GM18870 (cell line): ENCODE data around the gene CAMKMT.

Experiments
- ATAC-seq: cut with Tn5 transposase; IDR thresholded peaks from one replicate; pipeline ENCODE4 v1.9.1; 2021; ENCODE audit warnings: moderate library complexity; ENCODE audit not compliant: unreplicated experiment

The CAMKMT gene

DNA sequence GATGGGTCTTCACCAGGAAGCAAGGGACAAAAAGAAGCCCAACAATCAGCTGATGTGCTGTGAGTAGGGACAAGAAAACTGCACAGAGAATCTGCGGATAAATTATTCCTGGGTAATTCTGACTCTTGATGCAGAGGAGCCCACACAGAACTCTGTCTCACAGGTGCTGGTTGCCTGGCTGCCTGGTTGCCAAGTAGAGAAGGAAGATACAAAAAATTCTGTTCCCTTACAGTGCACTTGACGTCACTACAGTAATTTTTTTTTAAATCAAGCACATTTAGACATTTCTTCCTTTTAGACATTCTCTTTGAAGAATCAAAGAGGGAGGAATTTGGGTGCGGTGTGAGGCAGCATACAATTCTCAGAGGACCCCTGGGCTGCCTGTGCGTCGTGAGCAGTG is 427.7 kb downstream of the CAMKMT start:
- no peak for ATAC-seq

DNA sequence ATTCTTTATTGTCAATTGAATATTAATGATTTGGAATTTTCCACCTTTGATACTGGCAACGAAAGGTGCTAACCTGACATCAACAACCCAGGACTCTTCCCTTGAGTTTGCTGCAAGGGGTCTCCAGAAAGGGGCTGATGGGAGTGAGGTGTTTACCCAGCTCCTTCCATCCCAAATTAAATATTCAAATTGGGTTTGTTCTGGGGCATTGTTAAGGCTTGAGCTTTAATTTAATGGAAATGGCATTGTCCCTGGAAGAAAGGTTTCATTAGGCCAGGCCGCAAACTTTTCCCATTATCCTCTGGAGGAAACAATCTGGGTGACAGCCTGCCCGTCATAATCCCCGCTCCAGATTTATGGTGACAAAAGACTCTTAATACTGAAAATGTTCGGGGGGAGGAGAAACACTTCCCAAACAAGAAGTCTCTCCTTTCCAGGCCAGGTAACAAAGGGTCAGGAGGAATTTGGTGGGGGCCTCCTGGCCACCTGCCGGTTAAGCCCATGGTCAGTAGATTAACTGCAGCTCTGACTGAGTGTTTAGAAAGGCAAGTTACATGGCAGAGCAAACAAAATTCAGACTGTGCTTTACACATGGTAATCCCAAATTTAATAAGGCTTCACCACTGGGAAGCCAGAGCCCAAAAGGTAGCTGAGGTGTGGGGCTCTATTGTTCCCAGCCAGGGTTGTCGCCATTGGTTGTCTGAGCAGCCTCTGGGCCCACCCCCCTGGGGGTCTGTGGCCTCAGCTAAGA is 428.4 kb downstream of the CAMKMT start:
- ATAC-seq, result no peak

DNA sequence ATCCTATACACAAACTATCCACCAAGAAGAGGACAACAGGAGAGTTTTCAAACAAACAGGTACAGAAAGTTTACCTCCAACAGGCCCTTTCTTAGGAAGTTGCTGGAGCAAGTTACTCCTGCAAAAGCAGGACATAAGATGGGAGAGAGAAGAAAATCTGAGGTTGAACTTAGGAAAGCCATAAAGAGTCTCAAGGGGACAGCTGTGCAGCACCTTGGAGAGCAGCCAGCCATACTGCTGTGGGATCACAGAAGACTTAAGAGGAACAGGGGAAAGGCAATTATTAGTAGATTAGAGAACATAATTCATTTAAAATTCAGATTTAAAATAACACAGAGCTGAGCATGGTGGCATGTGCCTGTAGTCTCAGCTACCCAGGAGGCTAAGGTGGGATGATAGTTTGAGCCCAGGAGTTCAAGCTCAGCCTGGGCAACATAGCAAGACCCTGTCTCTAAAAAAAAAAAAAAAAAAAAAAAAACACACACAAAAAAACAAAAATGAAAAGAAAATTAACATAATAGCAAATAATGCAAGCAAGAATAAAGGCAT is 431.6 kb downstream of the CAMKMT start:
- no peak for ATAC-seq

DNA sequence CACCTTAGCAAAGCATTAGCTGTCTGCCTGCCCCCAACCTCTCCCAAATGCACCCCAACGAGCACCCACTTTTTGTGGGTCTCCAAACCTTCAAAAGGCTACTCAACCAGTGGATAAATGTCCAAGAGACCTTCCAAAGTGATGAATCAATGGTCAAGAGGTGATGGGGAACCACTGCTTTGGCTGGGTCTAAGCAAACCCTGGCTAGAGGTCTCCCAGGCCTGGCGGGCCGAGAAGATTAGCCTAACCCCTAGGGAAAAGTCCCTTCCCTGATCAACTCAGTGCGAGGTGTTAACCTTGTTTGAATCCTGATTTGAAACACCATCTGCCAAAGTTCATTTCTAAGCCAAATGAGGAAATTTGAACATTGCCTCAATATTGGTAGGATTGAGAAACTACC is 435.0 kb downstream of the CAMKMT start:
- no peak for ATAC-seq

DNA sequence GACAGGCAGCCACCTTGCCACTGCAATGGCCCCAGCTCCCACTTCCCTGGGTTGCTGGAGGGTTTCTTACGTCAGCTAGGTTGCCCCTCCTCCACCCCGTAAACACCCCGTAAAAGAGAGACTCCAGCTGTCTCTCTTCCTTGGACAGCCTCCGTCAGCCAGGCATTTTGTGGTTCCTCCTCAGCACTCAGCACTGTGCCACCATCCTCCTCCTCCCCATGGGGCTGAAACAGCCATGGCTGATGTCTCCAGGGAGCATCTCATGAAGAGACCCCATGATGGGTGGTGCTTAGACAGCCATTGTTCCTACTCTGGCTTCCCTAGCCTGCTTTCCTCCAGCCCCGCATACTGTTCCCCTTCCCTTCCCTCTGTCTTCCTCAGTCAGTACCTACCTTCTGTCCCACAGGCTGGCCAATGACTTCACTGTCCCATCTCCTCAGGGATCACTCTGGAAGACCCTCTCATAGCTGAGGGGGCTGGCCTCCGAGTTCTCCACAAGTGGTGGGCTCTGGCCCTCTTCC is 436.5 kb downstream of the CAMKMT start:
- ATAC-seq, result no peak

DNA sequence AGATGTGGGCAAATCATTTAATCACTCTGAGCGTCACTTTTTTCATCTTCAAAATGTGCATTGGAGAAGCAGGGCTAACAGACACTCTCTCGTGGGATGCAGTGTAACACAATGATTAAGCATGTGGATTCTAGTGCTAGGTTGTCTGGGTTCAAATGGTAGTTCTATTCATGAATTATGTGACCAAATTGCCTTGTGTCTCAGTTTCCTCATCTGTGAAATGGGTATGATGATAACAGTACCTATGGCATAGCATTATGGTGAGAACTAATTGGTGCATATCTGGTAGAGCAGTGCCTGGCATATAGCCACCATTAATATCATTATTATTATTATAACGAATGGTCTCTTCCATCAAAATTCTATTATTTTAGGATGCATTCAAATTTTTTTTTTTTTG is 437.4 kb downstream of the CAMKMT start:
- no peak for ATAC-seq

DNA sequence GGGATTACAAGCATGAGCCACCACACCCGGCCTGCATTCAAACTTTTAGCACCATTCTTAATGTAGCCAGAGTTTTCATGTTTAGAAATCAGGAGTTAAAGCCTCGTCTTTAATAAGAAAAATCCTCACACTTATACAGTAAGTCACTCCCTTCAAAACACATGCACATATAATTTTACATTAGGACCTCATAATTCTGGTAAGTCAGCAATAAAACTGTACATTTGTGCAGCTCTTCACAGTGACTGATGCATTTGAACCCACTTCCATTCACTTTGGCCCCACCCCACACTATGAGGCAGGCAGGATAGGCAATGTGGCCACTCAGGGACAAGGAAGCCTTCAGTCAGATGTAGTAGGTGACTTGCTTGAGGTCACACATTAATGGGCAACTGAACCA is 438.0 kb downstream of the CAMKMT start:
- ATAC-seq, result no peak

DNA sequence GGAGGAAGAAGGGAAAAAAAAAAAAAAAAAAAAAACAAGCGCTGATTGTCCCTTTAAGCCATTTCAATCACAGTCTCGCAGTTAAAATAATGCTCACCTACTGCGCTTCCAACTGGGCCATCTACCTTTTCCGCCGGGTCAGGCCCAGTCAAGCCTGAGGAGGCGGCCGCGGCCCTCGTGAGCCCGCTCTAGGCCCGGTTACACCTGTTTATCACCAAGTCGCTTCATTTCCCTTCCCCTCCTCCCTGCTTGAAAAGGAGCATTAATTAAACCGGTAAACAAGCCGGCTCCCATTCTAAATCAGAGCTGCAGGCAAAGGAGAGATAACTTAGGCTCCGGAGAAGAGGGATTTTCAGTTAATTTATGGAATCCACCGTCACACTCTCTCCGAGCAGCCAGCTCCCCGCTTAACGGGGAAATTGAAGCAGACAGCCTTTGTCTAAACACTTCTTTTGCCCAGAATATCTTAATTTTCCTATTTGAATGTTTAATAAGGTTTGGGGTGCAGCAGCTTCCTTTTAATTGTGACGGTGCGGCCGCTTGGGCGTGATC is 439.6 kb downstream of the CAMKMT start:
- no peak for ATAC-seq

DNA sequence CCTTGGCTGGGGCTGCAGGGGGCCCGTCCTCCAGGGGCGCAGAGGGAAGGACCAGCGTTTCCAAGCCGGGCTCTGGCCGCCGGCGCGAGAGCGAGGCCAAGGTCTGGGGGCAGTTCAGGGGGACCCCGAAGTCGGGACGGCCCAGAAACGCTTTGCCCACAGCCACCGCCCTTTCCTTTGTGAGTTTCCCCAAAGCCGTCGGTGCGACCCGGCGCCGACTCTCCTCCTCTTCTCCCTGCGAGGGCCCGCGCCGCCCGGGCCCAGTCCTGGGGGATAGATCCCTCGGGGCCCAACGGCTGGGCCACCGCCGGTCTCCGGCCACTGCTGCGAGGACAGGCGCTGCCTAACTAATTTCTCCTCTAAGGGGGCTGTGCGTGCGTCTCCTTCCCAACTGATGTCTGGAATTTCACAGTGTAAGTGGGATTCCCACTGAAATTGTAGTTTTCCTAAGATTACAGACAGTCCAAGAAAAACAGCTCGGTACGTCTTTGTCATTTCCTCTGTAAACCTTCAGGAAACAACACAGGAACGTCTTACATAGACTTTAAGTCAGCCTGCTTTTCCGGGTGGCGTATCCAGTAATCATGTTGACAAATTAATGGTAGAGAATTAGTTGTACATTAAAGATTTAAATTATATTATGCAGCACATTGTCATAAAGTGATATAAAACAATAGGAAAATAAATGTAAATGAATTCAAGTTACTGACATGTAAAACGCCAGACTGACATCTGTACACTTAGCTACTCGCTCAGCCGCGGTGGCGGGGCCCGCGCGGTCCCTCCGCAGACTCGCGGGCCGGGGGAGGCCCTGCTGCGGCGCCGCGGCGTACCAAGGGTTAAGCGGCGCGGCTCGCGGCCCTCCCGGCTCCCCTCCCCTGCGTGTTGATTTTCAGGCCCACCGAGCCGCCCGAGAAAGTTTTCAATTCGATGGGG is 440.4 kb downstream of the CAMKMT start:
- no peak for ATAC-seq

DNA sequence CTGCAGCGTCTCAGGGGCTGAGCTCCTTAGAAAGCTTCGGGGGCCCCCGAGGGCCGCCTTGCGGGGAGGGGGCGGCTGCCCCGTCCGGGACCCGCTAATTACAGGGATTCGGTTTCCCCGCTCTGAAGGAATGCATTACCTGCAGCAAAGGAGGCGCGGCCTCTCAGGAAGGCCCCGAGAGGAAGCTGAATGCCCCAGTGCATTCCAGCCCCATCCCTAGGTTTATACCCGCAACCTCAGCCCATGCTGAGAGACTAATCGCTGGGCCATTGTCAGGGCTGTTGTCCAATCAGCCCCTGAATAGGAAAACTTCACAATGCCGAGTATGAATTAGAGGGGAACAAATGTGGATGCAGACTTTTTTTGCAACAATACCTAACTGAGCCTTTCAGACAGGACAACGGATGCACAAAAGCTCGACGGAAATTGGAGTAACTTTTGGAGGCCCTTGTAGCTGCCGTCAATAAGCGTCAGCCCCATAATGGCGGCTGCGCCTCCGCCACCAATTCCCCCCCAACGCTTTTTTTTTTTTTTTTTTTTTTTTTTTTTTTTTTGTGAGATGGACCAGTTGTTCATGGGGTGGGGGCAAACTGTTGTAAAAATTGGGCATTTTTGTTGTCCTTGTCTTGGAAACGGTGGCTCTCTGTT is 441.2 kb downstream of the CAMKMT start:
- no peak for ATAC-seq

DNA sequence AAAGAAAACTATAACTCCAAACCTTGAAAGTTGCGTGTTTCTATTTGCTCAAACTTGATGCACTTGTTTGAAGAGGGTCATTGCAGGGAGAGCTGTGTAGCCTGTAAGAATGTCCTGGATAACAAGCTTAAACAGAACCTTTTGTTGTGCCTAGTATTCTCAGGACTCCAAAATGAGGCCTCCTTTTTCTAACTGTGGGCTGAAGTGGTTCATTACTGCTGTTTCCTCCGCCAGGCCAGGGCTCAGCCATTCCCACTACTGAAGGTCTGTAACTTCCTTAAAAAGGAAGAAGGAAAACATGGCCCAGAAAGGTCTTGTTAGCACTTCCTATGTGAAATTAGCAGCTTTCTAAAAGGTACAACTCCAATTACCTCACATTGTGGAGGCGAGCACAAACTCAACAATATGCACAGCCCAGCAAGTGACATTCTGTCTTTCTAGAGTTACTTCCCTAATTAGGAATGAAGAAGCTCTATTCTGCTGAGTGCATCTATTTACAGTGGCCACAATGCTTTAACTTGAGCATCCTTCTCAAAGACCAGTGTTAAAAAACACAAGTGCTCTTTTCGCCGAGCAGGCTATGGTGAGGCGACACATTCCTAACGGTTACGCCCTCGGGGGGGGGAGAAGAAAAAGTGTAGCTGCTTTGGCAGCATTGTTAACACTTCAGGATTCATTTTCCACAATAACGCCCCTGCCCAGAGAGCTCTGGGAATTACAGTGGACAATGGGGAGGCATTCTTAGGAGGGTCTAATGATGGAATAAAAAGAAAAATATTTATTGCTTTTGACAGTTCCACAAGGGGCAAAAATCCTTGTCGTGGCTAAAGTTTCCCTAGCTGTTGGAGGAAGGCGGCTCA is 442.9 kb downstream of the CAMKMT start:
- no peak for ATAC-seq

DNA sequence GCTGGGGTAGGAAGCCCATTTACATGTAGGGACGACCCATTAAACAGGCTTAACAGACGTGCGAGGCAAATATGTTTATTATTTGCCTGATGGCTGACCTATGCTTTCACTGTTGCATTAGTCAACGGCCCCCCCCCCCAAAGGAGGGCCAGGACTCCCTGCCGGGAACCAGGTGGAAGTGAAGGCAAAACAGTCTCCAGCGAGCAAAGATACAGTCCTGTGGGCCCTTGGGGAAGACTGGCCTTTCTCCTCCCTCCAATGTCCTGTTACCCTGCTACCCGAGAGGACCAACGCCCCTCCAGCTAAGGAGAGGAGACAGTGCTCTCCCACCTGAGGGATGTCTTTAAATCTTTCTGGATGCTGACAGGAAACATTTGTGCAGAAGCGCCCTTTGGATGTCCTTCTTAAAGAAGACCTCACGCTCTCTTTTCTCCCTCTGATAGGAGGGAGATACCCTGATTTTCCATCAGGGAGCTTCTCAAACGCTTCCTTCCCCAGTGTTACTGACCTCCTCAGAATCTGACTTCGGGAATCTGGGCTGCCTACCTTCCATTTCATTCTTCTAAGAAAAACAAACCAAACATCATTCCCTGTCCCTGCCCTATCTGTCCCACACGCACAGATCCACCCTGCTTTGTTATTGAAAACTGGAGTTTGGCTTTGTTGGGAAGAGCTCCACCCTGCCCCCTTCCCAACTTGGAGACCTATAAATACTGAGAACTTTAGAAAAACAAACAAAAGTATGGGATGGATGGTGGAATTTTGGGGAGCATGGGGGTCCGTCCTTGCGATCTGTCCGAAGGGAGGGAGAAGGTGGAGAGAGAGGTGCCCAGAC is 443.9 kb downstream of the CAMKMT start:
- no peak for ATAC-seq

DNA sequence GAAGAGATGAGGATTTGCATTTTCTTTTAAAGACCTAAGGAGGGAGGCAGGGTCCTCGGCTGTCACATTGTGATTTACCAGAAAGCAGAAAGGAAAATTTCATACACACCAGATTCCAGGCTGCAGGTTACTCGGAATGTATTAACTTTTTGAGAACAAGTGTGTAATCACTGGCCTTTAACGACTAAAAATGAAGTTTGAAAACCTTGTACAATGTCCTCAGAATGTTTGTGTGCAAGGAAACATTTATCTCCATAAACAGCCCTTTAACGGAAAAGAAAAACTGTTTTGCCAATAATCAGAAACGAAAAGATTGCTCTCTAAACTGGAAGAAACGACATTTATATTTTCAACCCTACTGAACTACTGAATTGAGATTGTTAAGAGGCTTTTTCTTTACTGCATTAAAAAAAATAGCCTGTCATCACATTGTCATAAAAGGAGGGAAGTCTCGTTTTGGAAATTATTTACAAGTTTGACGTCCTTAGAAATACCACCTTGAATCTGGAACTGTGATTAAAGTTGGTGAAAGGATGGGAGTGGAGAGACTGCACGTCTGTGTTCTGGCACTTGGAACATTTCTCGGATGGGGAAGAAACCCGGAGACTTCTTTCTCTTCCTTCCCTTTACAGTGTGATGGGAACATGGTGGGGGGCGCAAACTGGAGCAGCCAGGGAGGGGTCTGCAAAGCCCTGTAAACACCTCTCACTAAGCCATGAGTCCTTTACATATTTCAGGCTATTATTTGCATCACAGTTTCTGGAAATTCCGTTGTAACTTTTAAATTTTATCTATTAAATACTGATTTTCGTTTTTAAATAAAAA is 445.7 kb downstream of the CAMKMT start:
- no peak for ATAC-seq

DNA sequence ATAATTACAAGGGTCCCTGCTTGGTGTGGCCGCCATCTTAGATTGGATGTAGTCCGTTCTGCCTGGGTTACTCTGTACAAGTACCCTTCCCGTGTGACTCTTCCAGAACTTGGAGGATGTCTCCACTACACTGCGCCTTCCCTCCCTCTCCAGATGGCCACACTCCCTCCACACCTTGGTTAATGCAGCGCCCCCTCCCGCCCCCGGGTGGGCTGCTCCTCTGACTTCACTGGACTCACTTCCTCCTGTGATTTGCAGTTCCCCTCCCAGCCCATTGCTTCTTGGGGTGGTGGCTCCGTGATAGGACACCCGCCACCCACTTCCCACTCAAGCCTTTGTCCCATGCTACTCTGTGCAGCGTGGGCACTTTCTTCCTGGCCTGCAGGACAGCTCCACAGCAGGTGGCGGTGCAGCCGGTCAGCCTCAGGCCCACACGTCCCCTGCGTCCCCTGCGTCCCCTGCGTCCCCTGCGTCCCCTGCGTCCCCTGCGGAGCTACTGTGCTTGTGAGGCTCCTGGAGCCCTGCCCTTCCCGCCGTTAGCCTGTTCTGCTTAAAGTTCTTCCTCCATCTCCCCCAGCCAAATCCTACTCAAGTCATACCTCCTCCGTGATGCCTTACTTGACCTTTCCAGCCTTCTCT is 449.3 kb downstream of the CAMKMT start:
- ATAC-seq, result no peak

DNA sequence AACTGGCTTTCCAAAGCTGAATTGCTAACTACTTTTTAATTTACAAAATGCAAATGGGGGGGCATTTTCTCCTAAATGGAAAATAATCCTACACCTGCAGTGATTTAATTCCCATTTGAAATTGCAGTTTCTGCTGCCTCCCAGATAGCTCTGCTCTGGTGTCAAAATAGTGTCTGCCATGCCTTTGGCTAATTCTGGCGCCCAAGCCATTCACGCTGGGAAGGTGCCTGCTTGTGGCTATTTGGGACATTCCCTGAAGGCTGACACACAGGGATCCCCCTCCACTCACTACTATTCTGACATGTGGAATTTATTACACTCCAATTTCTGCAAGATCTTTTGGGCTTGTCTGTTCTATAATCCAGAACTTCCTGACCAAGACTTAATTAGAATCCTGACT is 451.4 kb downstream of the CAMKMT start:
- no peak for ATAC-seq

DNA sequence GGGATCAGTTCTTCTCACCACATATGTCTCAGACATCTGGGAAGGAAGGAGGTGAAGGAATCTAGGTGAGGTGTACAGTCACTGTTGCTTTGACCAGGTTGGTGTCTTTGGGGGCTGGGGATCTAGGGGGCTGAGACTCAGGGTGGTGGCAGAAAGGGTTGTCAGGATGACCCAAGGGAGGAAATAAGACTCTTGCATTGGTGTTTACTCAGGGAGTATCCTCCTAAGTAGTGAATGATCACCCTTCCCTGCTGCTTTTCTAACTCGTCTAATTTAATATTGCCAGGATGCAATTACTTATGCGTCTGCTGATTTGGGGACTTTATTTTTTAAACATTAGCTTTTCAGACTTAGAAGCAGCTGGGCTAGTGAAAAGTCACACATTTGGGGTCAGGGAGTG is 451.9 kb downstream of the CAMKMT start:
- no peak for ATAC-seq

DNA sequence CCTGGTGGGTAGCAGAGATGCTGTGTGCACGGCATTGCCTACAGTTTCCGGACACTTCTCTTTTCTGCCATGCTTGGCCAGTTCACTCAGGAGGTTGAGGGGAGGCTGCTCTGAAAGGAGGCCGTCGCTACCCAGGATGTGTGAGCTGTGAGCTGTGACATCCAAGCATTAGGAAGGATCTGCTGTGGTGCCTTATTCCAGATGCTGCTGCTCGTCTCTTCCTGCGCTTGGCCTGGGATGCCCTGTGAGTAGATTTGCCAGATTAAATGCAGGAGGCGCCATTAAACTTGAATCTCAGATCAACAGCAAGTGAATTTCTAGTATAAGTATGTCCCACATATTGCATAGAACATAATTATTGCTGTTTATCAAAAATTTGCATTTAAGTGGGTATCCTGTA is 455.5 kb downstream of the CAMKMT start:
- ATAC-seq, result no peak
